GM12878 (cell line): ENCODE results near the gene MYO15A.

Experiments used
- ASH2L ChIP-seq: fragments of 300-600, 200-600 bp; sonication (generic); IDR thresholded peaks from 2 replicates; pipeline ENCODE4 v1.6.1; 2017; ENCODE audit warnings: low read depth, mild to moderate bottlenecking, borderline replicate concordance
- CTCF ChIP-seq, 3 experiments: IDR thresholded peaks in 2 of 3; conservative IDR thresholded peaks in 1 of 3; 2 replicates each; pipeline ENCODE4 v1.5.1; 2011; ENCODE audit warnings: low read depth in 3 of 3, low read length in 3 of 3, mild to moderate bottlenecking in 3 of 3, control low read depth in 2 of 3, moderate library complexity in 2 of 3, inconsistent platforms in 1 of 3, mixed read lengths in 1 of 3; ENCODE audit not compliant: control insufficient read depth in 2 of 3, insufficient read depth in 1 of 3; ENCODE audit errors: extremely low read depth in 1 of 3
- EP300 ChIP-seq, 2 experiments: fragments of 150-350 bp in 1 of 2; IDR thresholded peaks; 2 replicates each; pipeline ENCODE4 v1.6.1; 2011 to 2012; ENCODE audit warnings: low read depth in 2 of 2, low read length in 2 of 2, borderline replicate concordance in 1 of 2, improper control_type of control experiment in 1 of 2, inconsistent platforms in 1 of 2; ENCODE audit not compliant: control insufficient read depth in 1 of 2
- GABPA ChIP-seq: IDR thresholded peaks from 2 replicates; pipeline ENCODE4 v1.6.1; 2014; ENCODE audit warnings: antibody characterized with exemption, low read depth, mild to moderate bottlenecking, inconsistent platforms
- JUNB ChIP-seq: IDR thresholded peaks from 2 replicates; pipeline ENCODE4 v1.6.1; 2016; ENCODE audit warnings: antibody characterized with exemption, mild to moderate bottlenecking
- MTA3 ChIP-seq: IDR thresholded peaks from 2 replicates; pipeline ENCODE4 v1.6.1; 2012; ENCODE audit warnings: low read length, inconsistent platforms, borderline replicate concordance
- NBN ChIP-seq: fragments of 450-650 bp; IDR thresholded peaks from 2 replicates; pipeline ENCODE4 v1.6.1; 2016
- PAX8 ChIP-seq: fragments of 450-650 bp; IDR thresholded peaks from 2 replicates; pipeline ENCODE4 v1.6.1; 2017; ENCODE audit warnings: mild to moderate bottlenecking, moderate library complexity
- POLR2A ChIP-seq: IDR thresholded peaks from 2 replicates; pipeline ENCODE4 v1.6.1; 2011; ENCODE audit warnings: low read depth, mild to moderate bottlenecking, low read length
- POLR2AphosphoS5 ChIP-seq: IDR thresholded peaks from 2 replicates; pipeline ENCODE4 v1.6.1; 2011; ENCODE audit warnings: mild to moderate bottlenecking, low read length, inconsistent platforms
- RB1 ChIP-seq: fragments of 450-650 bp; formaldehyde crosslinking; IDR thresholded peaks from 2 replicates; pipeline ENCODE4 v1.6.1; 2017; ENCODE audit warnings: mild to moderate bottlenecking, borderline replicate concordance
- RBBP5 ChIP-seq: fragments of 200-600 bp; sonication (generic); conservative IDR thresholded peaks from 2 replicates; pipeline ENCODE4 v1.6.1; 2016

GRCh38 chr17:18184143-18185031 is 75.8 kb downstream of the MYO15A start:
- TF ChIP-seq GABPA (no peak), PAX8 (no peak), ASH2L (no peak), NBN (no peak), CTCF (IDR thresholded peaks at IDR 0.05 in 2 of 3, conservative IDR thresholded peaks at IDR 0.05 in 1 of 3; ENCODE audit: control insufficient read depth in 2 of 3, extremely low read depth in 1 of 3, insufficient read depth in 1 of 3, low read depth in 3 of 3, low read length in 3 of 3) (peak in 1 of 3 experiments; percentile 33; a peak in 2 of 6 replicates), MTA3 (no peak), POLR2A (peak; percentile 24; the same call in 1 of the 2 replicates), EP300 (IDR thresholded peaks at IDR 0.05; ENCODE audit: borderline replicate concordance in 1 of 2, control insufficient read depth in 1 of 2, low read depth in 2 of 2, low read length in 2 of 2) (no peak), RBBP5 (no peak), RB1 (no peak), POLR2AphosphoS5 (0 out of 2 replicates have a peak, but pooled peaks have one; percentile 29), JUNB (no peak)
